T-helper 2 cell treated with Interferon-gamma antibody and Interleukin-4, amounts not matched to agents 100 ng/mL and 5 ng/mL, for 36 hours (primary cell): Measurements from ENCODE around the gene MTIF3. TPM values are rescaled to one million over a fixed set of nuclear protein-coding genes. Genes with fewer than 3 reads are reported as not detected.

Experiments used
- intact Hi-C: fragments of 100-400 bp; cut with micrococcal nuclease; formaldehyde crosslinking; loops from one replicate; pipeline ENCODE4 v1.15.1; 2023
- total RNA-seq: library from RNA; stranded (reverse); gene quantifications from 2 replicates; pipeline ENCODE4 v1.2.3, GENCODE V29; 2022

MTIF3 gene
- total RNA-seq, 1 donor from 2014 or later, result 42.3 TPM

DNA sequence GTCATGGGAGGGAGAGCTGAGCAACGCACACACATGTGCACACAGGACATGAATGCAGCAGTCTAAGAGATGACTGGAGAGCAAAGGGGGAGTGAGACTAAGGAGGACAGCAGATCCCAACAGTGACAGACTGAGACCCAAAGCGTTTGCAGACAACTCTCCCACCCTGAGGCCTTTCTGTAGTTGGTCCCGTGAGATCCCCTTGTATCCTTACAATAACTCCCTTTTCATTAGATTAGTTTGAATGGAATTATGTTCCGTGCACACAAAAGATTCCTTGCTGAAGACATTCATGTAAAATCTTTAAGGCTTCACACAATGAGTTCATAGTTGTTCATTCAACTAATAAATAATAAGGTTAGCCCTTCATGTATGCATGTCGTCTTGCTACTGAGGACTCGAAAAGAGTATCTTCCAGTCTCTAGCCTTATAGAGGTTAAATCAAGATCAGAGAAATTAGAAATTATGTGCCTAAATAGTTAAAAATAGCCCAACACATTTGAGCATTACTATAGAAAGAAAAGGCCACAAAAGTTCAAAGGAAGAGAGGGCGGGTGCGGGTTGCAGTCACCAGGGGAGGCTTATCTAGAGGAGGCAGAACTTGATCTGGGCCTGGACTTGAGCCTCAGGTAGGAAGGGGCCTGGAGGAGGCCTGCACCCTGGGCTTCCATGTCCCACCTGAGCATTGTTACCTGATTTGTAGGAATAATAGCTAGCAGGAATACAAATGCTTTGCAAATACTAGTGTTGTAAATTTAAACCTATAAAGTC, 29.1 kb downstream of the MTIF3 start:
- intact Hi-C loops, result no loop called here

- intact Hi-C loops, result no loop called here
Measured at GRCh38 chr13:27419328-27419727, 31.0 kb downstream of the MTIF3 start.

DNA sequence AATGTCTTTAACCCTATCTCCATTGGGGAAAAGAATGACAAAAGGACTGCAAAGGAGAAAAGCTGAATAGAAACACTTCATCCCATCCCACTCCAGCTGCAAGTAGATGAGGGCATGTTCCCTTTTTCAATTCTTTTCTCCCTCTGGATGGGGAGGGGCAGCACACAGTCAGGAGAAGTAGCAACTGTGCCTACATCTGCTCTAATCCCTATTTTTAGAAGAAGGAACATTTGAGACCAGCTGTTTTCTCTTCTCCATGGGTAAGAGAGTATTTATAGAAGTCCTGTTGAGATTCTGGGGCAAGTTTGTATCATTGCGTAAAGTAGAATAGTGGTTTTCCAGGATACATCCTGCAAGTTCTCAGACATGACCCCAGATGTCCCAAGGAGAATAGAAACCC, 35.2 kb downstream of the MTIF3 start:
- intact Hi-C loops, result no loop called here

- intact Hi-C loops, result no loop called here
Measured at GRCh38 chr13:27411341-27411740, 39.0 kb downstream of the MTIF3 start.

DNA sequence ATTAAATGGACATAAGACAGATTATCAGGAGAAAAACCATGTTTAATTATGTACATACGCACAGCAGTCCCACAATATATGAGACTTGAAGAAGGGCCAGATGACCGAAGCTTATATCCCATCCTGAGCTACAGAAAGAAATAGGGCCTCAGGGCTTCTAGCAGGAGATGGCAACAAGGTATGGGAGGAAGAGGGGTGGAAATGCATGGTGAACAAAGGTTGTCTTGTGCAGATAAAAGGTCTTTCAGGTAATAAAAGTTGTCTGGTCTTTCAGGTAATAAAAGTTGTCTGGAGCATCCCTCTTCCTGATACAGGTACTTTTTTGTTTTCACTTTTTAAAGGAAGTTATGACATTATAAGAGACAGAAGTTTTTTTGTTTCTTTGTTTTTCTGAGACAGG, 41.4 kb downstream of the MTIF3 start:
- intact Hi-C loops, result loop anchor here (10.0 kb wide), 1 partner anchor 46 kb away; the partner anchor contains the start of gene MTIF3

DNA sequence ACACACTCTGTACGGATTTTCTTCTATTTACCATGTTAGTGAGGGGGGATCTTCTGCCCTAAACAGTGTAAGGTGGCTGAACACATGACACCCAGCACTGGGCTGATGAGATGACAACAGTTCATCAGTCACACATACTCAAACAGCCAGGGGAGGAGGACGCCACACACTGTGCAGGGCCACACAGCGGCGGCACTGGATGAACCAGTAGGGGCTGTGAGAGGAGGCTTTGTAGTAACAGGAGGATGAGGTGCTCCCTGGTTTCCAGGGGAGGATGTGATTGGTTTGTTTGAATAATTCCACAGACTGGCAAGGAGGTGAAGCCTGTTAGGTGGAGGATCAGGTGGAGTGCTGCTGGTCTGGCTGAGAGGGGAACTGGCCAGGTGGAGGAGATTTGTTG, 42.3 kb downstream of the MTIF3 start:
- intact Hi-C loops, result loop anchor here (10.0 kb wide), 1 partner anchor 47 kb away; the partner anchor contains the start of gene MTIF3

- intact Hi-C loops, result loop anchor here (1.0 to 10.0 kb wide), 3 partner anchors 20 to 420 kb away; partner anchors contain the start of gene MTIF3
Measured at GRCh38 chr13:27406178-27406939, 44.0 kb downstream of the MTIF3 start.

- intact Hi-C loops, result loop anchor here (1.0 to 10.0 kb wide), 3 partner anchors 21 to 421 kb away; partner anchors contain the start of gene MTIF3
Measured at GRCh38 chr13:27405546-27406134, 44.7 kb downstream of the MTIF3 start.

DNA sequence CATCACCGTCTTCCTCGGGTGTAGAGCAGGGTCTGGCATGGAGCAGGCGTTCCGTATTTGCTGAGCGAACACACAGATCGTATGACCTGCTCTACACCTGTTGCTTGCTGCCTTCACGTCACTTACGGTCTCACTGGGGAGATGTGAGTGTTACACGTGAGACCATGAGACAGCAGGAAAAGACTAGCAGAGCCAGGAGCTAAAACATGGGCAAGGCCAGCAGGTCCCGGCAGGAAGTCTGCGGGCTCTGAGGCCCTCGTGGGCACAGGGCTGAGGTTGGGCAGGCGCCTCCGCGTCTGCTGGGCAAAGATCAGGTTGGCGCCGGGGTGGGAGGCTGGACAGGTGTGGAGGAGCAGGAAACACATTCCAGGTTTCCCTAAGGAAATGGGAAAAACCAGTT, 45.7 kb downstream of the MTIF3 start:
- intact Hi-C loops, result loop anchor here (10.0 kb wide), 1 partner anchor 50 kb away; the partner anchor contains the start of gene MTIF3

DNA sequence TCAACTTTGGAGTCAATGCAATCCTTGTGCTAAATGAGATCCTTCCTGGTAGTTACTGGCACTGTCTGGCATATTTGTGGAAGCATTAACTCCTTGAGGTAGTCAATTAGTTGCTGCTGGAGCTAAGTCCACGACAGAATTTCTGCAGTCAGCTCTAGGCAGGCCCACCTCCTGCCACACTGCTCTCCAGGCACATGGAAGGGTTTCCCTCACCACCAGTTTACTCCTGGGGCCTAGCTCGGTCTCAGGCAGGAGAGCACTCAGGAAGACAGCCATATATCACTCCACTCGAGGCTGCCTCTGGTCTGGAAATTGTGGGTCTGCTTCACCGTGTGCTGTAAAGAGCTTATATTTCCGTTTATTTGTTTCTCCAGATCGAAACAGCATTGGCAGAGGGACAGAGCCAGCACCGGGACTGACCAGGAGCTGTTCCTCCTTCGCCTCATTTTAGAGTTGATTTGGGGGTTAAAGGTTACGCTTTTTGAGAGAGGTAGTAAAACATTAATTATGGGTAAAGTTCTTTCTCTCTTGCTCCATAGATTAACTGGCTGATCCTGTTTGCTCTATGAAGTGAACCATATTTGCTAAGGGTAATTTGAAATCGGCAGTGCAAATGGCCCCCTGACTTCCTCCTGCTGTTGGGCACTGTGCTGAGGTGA, 46.5 kb downstream of the MTIF3 start:
- intact Hi-C loops, result loop anchor here (10.0 kb wide), 1 partner anchor 51 kb away; the partner anchor contains the start of gene MTIF3

DNA sequence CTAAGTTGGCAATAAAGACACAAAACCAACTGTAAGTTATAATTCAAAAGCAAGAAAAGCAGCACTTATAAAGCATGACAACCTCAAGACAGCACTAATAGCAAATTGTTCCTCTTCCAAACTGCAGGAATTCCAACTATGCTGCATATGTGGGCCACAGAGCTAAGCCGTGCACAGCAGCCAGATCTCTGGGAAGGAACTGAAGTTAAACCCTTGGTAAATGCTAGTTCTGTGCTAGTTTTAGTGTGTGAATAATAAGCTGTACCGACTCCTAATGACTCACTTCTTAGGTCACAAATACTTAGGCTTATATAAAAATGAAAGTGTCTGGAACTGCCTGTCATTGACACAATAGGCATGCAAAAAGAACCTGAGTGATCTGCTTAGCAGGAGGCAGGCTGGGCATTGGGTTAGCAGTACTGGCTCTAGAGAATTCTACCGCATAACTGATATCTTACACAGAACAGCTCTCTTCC, 47.1 kb downstream of the MTIF3 start:
- intact Hi-C loops, result loop anchor here (10.0 kb wide), 1 partner anchor 52 kb away; the partner anchor contains the start of gene MTIF3

- intact Hi-C loops, result loop anchor here (10.0 kb wide), 1 partner anchor 54 kb away; the partner anchor contains the start of gene MTIF3
Measured at GRCh38 chr13:27401210-27401609, 49.2 kb downstream of the MTIF3 start.

DNA sequence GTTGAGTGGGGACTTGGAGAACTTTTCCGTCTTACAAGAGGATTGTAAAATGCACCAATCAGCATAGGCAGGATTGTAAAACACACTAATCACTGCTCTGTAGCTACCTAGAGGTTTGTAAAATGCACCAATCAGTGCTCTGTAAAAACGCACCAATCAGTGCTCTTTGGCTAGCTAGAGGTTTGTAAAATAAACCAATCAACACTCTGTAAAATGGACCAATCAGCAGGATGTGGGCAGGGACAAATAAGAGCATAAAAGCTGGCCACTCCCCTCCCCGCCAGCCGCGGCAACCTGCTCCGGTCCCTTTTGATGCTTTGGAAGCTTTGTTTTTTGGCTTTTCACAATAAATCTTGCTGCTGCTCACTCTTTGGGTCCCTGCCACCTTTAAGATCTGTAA, 50.0 kb downstream of the MTIF3 start:
- intact Hi-C loops, result loop anchor here (10.0 kb wide), 1 partner anchor 54 kb away; the partner anchor contains the start of gene MTIF3

DNA sequence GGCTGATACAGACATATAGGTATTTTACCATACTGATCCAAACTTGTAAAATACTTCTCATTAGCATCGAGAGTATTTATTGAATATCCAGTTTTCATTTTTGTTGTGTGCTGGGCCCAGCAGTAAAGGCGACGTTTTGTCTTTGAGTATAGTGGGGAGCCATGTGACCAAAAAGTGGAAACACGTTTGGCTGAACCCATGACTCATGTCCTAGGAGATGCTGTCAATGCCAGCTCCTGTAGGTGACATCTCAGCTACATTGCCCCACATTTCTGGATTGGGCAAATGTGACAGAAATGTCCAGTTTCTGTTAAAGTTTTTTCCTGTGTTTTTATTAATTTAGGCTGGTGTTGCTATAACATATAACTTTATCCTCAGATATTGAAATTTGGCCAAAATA, 52.0 kb downstream of the MTIF3 start:
- intact Hi-C loops, result no loop called here

DNA sequence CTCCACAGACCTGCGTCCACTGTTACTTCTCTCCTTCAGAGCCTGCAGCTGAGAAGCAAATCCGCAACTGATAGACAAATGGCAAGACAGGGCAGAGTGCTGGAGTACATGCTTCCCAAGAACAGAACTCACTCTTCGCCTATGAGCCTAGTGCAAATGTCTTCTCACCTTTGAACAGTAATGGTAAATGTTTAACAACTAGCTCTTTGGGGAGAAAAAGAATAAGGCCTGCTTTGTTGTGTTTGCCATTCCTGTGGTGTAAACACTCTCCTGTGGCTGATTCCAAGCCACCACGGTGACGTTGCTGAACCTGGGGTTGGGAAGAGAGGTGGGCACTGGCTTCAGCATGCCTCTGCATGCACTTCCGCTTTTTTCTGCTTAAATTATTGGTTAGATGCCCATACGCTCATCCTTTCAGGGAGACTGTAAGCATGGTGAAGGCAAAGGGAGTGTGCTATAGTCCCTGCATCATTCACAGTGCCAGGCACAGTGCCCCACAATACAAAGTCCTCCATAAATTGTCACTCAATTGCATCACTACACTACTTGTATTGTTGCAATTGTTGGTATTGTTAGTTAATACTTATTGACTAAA, 54.0 kb downstream of the MTIF3 start:
- intact Hi-C loops, result no loop called here

GRCh38 chr13:27395007-27395510, 55.3 kb downstream of the MTIF3 start:
- intact Hi-C loops, result no loop called here

GRCh38 chr13:27393101-27393500, 57.3 kb downstream of the MTIF3 start:
- intact Hi-C loops, result no loop called here

GRCh38 chr13:27391471-27391870, 58.9 kb downstream of the MTIF3 start:
- intact Hi-C loops, result no loop called here

DNA sequence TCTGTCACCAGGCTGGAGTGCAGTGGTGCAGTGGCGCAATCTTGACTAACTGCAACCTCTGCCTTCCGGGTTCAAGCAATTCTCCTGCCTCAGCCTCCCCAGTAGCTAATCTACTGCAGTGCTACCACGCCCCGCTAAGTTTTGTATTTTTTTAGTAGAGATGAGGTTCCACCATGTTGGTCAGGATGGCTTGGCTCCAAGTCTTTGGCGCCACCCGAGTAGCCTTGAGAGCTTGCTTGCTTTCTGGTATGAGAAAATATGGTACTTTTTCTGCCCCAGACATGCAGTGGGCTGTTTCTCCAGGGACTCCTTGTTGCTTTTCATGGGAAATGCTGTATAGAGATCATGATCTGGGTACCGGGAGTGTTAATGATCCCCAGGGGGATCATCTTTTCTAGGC, 60.5 kb downstream of the MTIF3 start:
- intact Hi-C loops, result no loop called here

GRCh38 chr13:27388241-27388640, 62.1 kb downstream of the MTIF3 start:
- intact Hi-C loops, result no loop called here
